Astrocyte (in vitro differentiated cells and primary cell): ENCODE results near the gene SLC2A13.

Source experiments
- EZH2 ChIP-seq: IDR thresholded peaks from 2 replicates; pipeline ENCODE4 v1.6.1; 2012; ENCODE audit warnings: mild to moderate bottlenecking, low read length, inconsistent platforms; ENCODE audit not compliant: insufficient read depth
- TF ChIP-seq, protein P1 (sequence below): IDR thresholded peaks from 2 replicates; pipeline ENCODE4 v1.5.1; 2011; ENCODE audit warnings: low read depth, mild to moderate bottlenecking, inconsistent platforms, low read length, moderate library complexity; ENCODE audit not compliant: insufficient read depth

DNA sequence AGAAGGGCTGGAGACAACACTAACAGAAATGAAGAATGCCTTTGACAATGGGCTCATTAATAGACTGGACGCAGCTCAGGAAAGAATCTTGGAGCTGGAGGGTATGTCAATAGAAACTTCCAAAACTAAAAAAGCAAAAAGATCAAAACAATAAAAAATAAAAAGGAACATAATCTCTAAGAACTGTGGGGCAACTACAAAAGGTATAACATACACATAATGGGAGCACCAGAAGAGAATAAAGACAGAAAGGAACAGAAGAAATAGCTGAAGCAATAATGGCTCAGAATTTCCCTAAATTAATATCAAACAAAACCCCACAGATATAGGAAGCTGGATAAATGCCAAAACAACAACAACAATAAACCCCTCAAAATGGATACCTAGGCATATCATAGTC is 362.2 kb downstream of the SLC2A13 start:
- TF ChIP-seq, protein P1, sequence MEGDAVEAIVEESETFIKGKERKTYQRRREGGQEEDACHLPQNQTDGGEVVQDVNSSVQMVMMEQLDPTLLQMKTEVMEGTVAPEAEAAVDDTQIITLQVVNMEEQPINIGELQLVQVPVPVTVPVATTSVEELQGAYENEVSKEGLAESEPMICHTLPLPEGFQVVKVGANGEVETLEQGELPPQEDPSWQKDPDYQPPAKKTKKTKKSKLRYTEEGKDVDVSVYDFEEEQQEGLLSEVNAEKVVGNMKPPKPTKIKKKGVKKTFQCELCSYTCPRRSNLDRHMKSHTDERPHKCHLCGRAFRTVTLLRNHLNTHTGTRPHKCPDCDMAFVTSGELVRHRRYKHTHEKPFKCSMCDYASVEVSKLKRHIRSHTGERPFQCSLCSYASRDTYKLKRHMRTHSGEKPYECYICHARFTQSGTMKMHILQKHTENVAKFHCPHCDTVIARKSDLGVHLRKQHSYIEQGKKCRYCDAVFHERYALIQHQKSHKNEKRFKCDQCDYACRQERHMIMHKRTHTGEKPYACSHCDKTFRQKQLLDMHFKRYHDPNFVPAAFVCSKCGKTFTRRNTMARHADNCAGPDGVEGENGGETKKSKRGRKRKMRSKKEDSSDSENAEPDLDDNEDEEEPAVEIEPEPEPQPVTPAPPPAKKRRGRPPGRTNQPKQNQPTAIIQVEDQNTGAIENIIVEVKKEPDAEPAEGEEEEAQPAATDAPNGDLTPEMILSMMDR, result no peak
- TF ChIP-seq EZH2, result no peak
